Transverse colon (tissue), 4 donors: ENCODE results near the gene MUC22. TPM values are rescaled to one million over a fixed set of nuclear protein-coding genes. Genes with fewer than 3 reads are reported as not detected.

Experiments used
- DNase-seq: peaks from one replicate; pipeline ENCODE4 v3.0.0-alpha.2; 2019
- H3K27ac ChIP-seq, 4 donors: fragments of 200-600 bp; sonication (generic); 2 replicates each; pipeline ENCODE4 v1.5.1; 2016 to 2018; ENCODE audit warnings: inconsistent platforms in 4 of 4
- H3K27me3 ChIP-seq: fragments of 200-600 bp; sonication (generic); 2 replicates; pipeline ENCODE4 v1.5.1; 2017; ENCODE audit warnings: inconsistent platforms
- H3K36me3 ChIP-seq, 4 donors: fragments of 200-600 bp; sonication (generic); 2 replicates each; pipeline ENCODE4 v1.5.1; 2017 to 2019; ENCODE audit warnings: inconsistent platforms in 4 of 4
- H3K4me1 ChIP-seq, 4 donors: fragments of 200-600 bp; sonication (generic); 2 replicates each; pipeline ENCODE4 v1.5.1; 2017 to 2020; ENCODE audit warnings: inconsistent platforms in 4 of 4
- H3K4me3 ChIP-seq, 4 donors: fragments of 200-600 bp; sonication (generic); 1 replicate in 1 of 4; 2 replicates in 3 of 4; pipeline versions ENCODE4 v1.5.1 to v1.6.1; 2017 to 2019; ENCODE audit warnings: inconsistent platforms in 4 of 4
- H3K9me3 ChIP-seq, 2 donors: fragments of 200-600 bp; sonication (generic); 2 replicates each; pipeline ENCODE4 v1.5.1; 2017 to 2019; ENCODE audit warnings: inconsistent platforms in 2 of 2
- EP300 ChIP-seq: sonication (generic); formaldehyde crosslinking; IDR thresholded peaks from one replicate; pipeline ENCODE4 v1.6.1; 2017; ENCODE audit warnings: antibody characterized with exemption, low read depth
- POLR2A ChIP-seq: fragments of 450-650 bp; IDR thresholded peaks from one replicate; pipeline ENCODE4 v1.6.1; 2016; ENCODE audit warnings: antibody characterized with exemption, mild to moderate bottlenecking, moderate library complexity
- POLR2AphosphoS5 ChIP-seq, 3 donors: sonication (generic); formaldehyde crosslinking; IDR thresholded peaks; one replicate each; pipeline ENCODE4 v1.6.1; 2016; ENCODE audit warnings: antibody characterized with exemption in 3 of 3
- WGBS, 2 donors: methylation state at CpG; one replicate each; pipeline ENCODE4 v1.1.5; 2018; ENCODE audit warnings: low coverage in 1 of 2; 5-methylcytosine and 5-hydroxymethylcytosine counted together
- in situ Hi-C, 4 donors: fragments of 200-750 bp; cut with MboI; loops; one replicate each; pipeline versions ENCODE4 v1.15.0 to v1.15.1; 2017; ENCODE audit warnings: low sequenced_read_pairs in 3 of 4, low pct_ligation_motif_present in 1 of 4, low pct_unique_long_range_greater_than_20kb in 1 of 4
- intact Hi-C: fragments of 100-400 bp; cut with DNase I; formaldehyde crosslinking; loops from one replicate; pipeline ENCODE4 v1.15.1; 2023; ENCODE audit warnings: low total_unique reads
- total RNA-seq, 4 donors: library from RNA; depleted of rRNA; stranded (reverse); fragments of >200 nt; gene quantifications; one replicate each; pipeline ENCODE4 v1.1.0, GENCODE V29; 2016
- TF ChIP-seq, protein P1 (sequence below), 5 experiments: fragments of 200-600 bp in 3 of 5; fragments of 450-650 bp in 2 of 5; sonication (generic) in 3 of 5; IDR thresholded peaks; 1 replicate in 2 of 5; 2 replicates in 3 of 5; pipeline ENCODE4 v1.5.1; 2016 to 2017; ENCODE audit warnings: antibody characterized with exemption in 5 of 5, inconsistent platforms in 3 of 5, mild to moderate bottlenecking in 2 of 5, moderate library complexity in 1 of 5

Gene MUC22
- total RNA-seq, 4 donors from 2014 or later = not detected

DNA sequence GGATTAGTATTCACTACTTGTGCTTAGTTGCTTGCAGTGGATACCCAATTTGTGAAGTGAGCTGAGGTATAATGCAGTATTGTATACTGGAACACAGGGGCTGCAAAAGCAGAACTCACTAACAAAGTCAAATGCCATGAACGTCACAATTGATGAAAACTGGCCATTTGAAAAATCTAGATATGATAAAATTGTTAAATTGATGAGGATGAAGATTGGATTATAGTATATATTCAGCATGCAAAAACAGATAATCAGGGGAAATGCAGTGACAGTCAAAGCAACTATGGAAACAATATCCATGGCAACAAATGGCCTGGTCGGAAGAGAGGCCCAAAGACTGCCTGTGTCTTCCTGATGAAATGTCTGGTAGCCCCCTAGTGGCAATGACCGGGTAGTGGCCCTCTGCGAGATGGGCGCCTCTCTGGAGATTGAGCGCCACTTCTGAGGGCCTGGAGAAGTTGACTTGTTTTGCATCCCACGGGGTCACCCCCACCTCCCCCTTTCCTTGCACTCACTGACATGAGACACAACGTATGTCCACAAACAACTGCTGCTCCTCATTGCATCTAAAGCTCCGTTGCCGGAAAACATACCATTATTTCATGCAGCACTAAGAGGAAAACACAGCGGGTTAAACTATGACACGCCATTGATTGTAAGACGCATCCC is 58.5 kb downstream of the MUC22 start:
- Histone ChIP-seq H3K4me3 (no peak overlapping the region), H3K36me3 (no peaks in the 10 kb centered on the region), H3K9me3 (no peaks in the 10 kb centered on the region), H3K4me1 (peaks cover 0 to 15% (median 3%) of the 10 kb centered on the region in 4 donors), H3K27ac (no peak overlapping the region), H3K27me3 (peaks cover 10% of the 10 kb centered on the region)
- intact Hi-C loops (loop anchor here (5.0 kb wide), 1 partner anchor 152 kb away; no protein-coding TSS in a partner anchor), in situ Hi-C loops (loop anchor here in 2 of 4 donors (25.0 kb wide), 2 partner anchors 132 to 607 kb away; partner anchors contain the start of genes MUCL3 (in 1 of the 2) and SFTA2 (in 1 of the 2))
- TF ChIP-seq, protein P1, sequence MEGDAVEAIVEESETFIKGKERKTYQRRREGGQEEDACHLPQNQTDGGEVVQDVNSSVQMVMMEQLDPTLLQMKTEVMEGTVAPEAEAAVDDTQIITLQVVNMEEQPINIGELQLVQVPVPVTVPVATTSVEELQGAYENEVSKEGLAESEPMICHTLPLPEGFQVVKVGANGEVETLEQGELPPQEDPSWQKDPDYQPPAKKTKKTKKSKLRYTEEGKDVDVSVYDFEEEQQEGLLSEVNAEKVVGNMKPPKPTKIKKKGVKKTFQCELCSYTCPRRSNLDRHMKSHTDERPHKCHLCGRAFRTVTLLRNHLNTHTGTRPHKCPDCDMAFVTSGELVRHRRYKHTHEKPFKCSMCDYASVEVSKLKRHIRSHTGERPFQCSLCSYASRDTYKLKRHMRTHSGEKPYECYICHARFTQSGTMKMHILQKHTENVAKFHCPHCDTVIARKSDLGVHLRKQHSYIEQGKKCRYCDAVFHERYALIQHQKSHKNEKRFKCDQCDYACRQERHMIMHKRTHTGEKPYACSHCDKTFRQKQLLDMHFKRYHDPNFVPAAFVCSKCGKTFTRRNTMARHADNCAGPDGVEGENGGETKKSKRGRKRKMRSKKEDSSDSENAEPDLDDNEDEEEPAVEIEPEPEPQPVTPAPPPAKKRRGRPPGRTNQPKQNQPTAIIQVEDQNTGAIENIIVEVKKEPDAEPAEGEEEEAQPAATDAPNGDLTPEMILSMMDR (IDR thresholded peaks at IDR 0.05) = peak; percentile 81 to 95 (median 86)
- no peak for TF ChIP-seq POLR2AphosphoS5 (IDR thresholded peaks at IDR 0.05)
- no peak for TF ChIP-seq POLR2A
- no peak for TF ChIP-seq EP300
- DNase-seq = peak; percentile 77
- 41 to 48% methylated on average over 9 to 13 of the region's 13 CpGs for WGBS, 2 donors

DNA sequence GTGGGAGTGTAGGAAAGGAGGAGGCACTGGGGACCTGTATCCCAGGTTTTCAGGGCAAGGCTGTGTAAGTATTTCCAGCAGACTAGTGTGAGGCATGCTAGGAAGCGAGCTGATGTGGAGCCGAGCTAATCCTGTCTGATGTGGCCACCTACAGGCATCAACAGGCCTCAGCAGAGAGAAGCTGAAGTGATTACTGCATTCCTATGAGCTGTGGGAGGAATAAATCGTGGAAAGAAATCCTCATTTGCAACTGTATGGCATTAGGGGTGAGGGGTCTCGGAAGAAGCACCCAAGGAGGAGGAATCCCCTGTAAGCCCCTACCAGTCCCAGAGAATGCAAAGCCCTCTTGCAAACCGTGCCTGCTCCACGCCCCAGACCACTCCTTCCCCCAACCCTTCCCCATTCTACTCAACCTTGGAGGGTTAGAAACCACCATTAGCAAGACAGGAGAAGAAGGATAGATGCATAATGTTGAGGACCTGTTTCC is 60.5 kb downstream of the MUC22 start:
- in situ Hi-C loops = loop anchor here in 3 of 4 donors (10.0 to 25.0 kb wide), 4 partner anchors 133 to 608 kb away; partner anchors contain the start of genes MUCL3 (in 1 of the 3), SFTA2 (in 1 of the 3) and VARS2 (in 1 of the 3)
- TF ChIP-seq POLR2A = no peak
- TF ChIP-seq, protein P1 (IDR thresholded peaks at IDR 0.05) = peak in 3 of 5 experiments; percentile 11 to 20 (median 20)
- peaks cover 0 to 15% (median 3%) of the 10 kb centered on the region in 4 donors for H3K4me1 ChIP-seq
- H3K27me3 ChIP-seq = no peaks in the 10 kb centered on the region
- 51 to 60% methylated on average over 6 of the region's 6 CpGs for WGBS, 2 donors
- intact Hi-C loops = no loop called here
- no peak for DNase-seq
- no peak overlapping the region for H3K27ac ChIP-seq
- H3K4me3 ChIP-seq = no peak overlapping the region
- no peaks in the 10 kb centered on the region for H3K36me3 ChIP-seq
- H3K9me3 ChIP-seq = no peaks in the 10 kb centered on the region

DNA sequence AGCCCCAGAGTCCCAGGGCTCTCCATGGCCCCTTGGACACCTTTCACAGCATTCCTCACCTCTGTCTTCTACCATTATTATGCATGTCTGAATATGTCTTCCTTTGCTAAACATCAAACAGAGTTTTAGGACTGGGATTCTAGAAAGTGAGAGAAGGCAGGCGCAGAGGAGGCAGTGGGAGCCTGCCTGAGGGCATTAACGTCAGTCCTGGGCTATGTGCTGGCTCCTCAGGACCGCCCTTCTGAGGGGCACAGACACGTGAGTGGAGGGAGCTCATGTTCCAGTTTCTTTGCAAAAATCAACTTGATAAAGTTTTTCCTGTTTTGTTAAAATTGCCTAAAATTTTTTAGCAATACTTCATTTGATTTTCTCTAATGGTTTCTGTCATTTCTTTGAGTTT is 64.1 kb downstream of the MUC22 start:
- no peak overlapping the region for H3K4me3 ChIP-seq
- no peaks in the 10 kb centered on the region for H3K36me3 ChIP-seq
- no peaks in the 10 kb centered on the region for H3K9me3 ChIP-seq
- no peaks in the 10 kb centered on the region for H3K27me3 ChIP-seq
- no peak for DNase-seq
- 73 to 74% methylated on average over 3 to 4 of the region's 4 CpGs for WGBS, 2 donors
- in situ Hi-C loops = loop anchor here in 3 of 4 donors (10.0 to 25.0 kb wide), 4 partner anchors 137 to 612 kb away; partner anchors contain the start of genes MUCL3 (in 1 of the 3), SFTA2 (in 1 of the 3) and VARS2 (in 1 of the 3)
- TF ChIP-seq, protein P1 (IDR thresholded peaks at IDR 0.05) = no peak
- TF ChIP-seq POLR2AphosphoS5 (IDR thresholded peaks at IDR 0.05) (no peak), POLR2A (no peak), EP300 (no peak)
- peaks cover 0 to 16% (median 3%) of the 10 kb centered on the region in 4 donors for H3K4me1 ChIP-seq
- intact Hi-C loops = no loop called here
- H3K27ac ChIP-seq = no peak overlapping the region

DNA sequence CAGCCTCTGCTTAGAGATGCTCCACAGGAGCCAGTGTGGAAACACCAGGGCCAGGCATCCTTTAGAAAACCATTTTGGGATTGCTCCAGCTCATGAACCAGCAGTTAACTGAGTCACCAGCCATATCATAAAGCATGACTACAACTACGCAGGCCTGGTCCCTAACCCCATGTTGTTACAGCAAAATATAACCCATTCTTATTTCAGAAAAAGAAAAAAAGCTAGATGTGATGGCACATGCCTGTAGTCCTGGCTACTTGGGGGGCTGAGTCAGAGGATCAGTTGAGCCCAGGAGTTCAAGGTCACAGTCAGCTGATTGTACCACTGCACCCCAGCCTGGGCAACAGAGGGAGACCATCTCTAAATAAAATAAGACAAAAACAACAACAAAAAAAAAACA is 65.3 kb downstream of the MUC22 start:
- Histone ChIP-seq H3K27me3 (peaks cover 2% of the 10 kb centered on the region), H3K36me3 (no peaks in the 10 kb centered on the region), H3K27ac (no peak overlapping the region), H3K4me3 (no peak overlapping the region), H3K4me1 (peaks cover 0 to 20% (median 3%) of the 10 kb centered on the region in 4 donors), H3K9me3 (no peaks in the 10 kb centered on the region)
- TF ChIP-seq, protein P1 (IDR thresholded peaks at IDR 0.05) = no peak
- no peak for TF ChIP-seq EP300
- no peak for TF ChIP-seq POLR2AphosphoS5 (IDR thresholded peaks at IDR 0.05)
- no peak for TF ChIP-seq POLR2A
- WGBS, 2 donors = 100% methylated on average over 1 of the region's 1 CpG; no CpG with 5 or more reads in 1 of the 2 donors
- DNase-seq = no peak
- in situ Hi-C loops (loop anchor here in 3 of 4 donors (5.0 to 25.0 kb wide), 4 partner anchors 158 to 613 kb away; partner anchors contain the start of gene VARS2 (in 1 of the 3)), intact Hi-C loops (no loop called here)
